ENCODE measurements around the gene IKZF2. TPM values are rescaled to one million over a fixed set of nuclear protein-coding genes. Genes with fewer than 3 reads are reported as not detected.

Gene IKZF2
- total and polyA plus RNA-seq, 10 donors: 0.50 to 43.4 (median 20.4) TPM

DNA sequence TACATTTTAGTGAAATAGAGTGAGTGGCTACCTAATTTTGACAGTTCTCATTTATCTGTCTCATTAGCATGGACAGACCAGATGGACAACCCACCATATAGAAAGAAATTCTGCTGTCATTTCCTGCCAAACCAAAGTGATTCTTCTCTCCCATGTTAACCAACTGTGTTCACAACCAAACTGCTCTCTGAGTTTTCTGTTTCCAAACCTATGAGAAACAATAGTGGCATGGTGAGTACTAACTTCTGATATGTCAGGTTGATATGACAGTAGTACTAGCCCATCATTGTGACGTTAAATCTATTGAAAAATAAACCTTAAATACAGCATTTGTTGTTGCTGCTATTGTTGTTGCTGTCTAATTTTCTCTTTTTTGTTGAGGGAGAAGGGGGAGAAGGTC, 72.7 kb downstream of the IKZF2 start:
- H3K36me3 ChIP-seq: no peaks in the 10 kb centered on the region
- WGBS, 5 donors: 79 to 96% (median 87%) methylated on average over 1 of the region's 1 CpG
- intact Hi-C loops (cut with DNase I; ENCODE audit: low total_unique reads): no loop called here

DNA sequence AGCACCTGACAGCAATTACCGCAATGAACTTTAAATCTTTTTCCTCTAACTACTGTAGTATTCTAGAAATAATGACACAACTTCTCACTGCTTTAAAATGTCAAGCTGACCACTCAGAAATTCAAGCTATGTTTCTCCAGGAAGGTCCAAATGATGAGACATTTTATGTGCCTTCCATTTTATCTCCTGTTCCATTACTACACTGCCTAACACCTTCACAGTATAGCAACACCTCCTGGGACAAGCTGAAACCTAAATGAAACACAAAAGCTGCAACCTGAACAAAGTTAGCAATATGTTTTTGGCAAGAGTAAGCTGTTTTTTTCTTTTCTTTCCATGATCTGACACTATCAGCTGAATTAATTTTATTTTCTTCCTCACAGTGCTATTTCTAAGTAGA, 81.9 kb downstream of the IKZF2 start:
- no peak overlapping the region for H3K27ac ChIP-seq
- TF ChIP-seq POLR2AphosphoS5 (IDR thresholded peaks at IDR 0.05) (no peak), POLR2A (IDR thresholded peaks at IDR 0.05) (no peak)
- TF ChIP-seq, protein P1, sequence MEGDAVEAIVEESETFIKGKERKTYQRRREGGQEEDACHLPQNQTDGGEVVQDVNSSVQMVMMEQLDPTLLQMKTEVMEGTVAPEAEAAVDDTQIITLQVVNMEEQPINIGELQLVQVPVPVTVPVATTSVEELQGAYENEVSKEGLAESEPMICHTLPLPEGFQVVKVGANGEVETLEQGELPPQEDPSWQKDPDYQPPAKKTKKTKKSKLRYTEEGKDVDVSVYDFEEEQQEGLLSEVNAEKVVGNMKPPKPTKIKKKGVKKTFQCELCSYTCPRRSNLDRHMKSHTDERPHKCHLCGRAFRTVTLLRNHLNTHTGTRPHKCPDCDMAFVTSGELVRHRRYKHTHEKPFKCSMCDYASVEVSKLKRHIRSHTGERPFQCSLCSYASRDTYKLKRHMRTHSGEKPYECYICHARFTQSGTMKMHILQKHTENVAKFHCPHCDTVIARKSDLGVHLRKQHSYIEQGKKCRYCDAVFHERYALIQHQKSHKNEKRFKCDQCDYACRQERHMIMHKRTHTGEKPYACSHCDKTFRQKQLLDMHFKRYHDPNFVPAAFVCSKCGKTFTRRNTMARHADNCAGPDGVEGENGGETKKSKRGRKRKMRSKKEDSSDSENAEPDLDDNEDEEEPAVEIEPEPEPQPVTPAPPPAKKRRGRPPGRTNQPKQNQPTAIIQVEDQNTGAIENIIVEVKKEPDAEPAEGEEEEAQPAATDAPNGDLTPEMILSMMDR (IDR thresholded peaks at IDR 0.05 in 8 of 11, conservative IDR thresholded peaks at IDR 0.05 in 3 of 11): no peak
- H3K27me3 ChIP-seq (replicated peaks in 1 of 7): no peaks in the 10 kb centered on the region
- intact Hi-C loops (cut with DNase I; ENCODE audit: low total_unique reads): no loop called here
- DNase-seq: no peak
- no peaks in the 10 kb centered on the region for H3K36me3 ChIP-seq
- H3K9me3 ChIP-seq: no peaks in the 10 kb centered on the region
- H3K4me1 ChIP-seq: peaks cover 5 to 36% (median 13%) of the 10 kb centered on the region in 6 donors
- WGBS, 5 donors: 82 to 93% (median 90%) methylated on average over 1 of the region's 1 CpG
- H3K4me3 ChIP-seq: no peak overlapping the region

More for the DNA sequence above, 72.7 kb downstream of the IKZF2 start:
- Histone ChIP-seq H3K27me3 (replicated peaks in 1 of 7) (no peaks in the 10 kb centered on the region), H3K4me1 (peaks cover 0 to 4% (median 0%) of the 10 kb centered on the region in 6 donors), H3K27ac (no peak overlapping the region), H3K4me3 (no peak overlapping the region), H3K9me3 (no peaks in the 10 kb centered on the region)
- no peak for TF ChIP-seq POLR2A (IDR thresholded peaks at IDR 0.05)
- TF ChIP-seq, protein P1 (IDR thresholded peaks at IDR 0.05 in 8 of 11, conservative IDR thresholded peaks at IDR 0.05 in 3 of 11): no peak
- no peak for TF ChIP-seq POLR2AphosphoS5 (IDR thresholded peaks at IDR 0.05)
- no peak for DNase-seq

DNA sequence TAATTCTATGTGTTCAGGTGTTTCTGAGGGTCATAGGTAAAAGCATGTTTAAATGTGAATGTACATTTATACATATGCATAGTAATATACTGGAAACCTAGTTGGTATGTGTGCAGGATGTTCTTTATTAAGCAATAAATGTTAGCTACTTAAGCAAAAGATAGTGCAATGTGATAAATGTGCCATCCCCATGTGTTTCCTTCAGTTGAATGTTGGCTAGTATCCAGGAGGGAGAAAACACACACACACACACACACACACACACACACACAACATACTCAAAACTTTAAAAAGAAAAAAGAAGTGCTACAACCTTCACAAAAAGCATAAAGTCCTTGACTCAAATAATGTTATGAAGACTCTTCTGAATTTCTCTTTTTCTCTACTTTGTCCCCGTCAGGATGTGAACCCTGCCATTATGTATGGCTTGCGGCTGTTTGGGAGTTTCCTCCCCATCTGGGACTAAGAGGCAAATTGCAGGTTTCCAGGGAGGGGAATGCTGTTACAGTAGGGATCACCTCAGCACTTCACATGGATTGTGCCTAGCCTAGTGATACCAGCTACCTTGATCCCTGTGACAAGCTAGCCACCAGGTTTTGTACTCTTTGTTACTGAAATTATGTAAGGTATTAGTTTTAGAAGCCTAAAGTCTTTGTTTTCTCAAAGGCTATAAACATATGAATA, 82.6 kb downstream of the IKZF2 start:
- 46 to 77% (median 53%) methylated on average over 2 of the region's 2 CpGs for WGBS, 5 donors
- no peak for DNase-seq
- no peak overlapping the region for H3K4me3 ChIP-seq
- intact Hi-C loops (cut with DNase I; ENCODE audit: low total_unique reads): no loop called here
- H3K27me3 ChIP-seq (replicated peaks in 1 of 7): no peaks in the 10 kb centered on the region
- TF ChIP-seq, protein P1 (IDR thresholded peaks at IDR 0.05 in 8 of 11, conservative IDR thresholded peaks at IDR 0.05 in 3 of 11): no peak
- no peak for TF ChIP-seq POLR2A (IDR thresholded peaks at IDR 0.05)
- TF ChIP-seq POLR2AphosphoS5 (IDR thresholded peaks at IDR 0.05): no peak
- no peak overlapping the region for H3K27ac ChIP-seq
- no peaks in the 10 kb centered on the region for H3K9me3 ChIP-seq
- peaks cover 5 to 36% (median 13%) of the 10 kb centered on the region in 6 donors for H3K4me1 ChIP-seq
- no peaks in the 10 kb centered on the region for H3K36me3 ChIP-seq

DNA sequence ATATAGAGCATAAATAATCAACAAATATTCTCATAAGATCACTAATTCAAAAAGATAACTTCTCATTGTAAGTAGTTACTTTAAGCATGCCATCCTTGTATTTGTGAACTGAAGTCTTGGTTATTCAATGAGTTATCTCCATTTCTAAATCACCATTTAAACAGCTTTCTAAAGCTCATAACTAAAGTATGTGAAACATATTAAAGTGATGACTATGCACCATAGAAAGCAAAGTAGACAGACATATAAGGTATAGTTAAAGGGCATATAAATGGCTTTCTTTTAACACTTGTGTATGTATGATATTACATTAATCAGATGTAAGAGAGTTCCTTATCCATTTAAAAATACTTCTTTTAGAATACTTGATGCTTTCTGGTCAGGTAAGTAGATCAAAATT, 83.5 kb downstream of the IKZF2 start:
- Histone ChIP-seq H3K36me3 (no peaks in the 10 kb centered on the region), H3K27ac (no peak overlapping the region), H3K4me3 (no peak overlapping the region), H3K4me1 (peaks cover 5 to 36% (median 13%) of the 10 kb centered on the region in 6 donors), H3K9me3 (no peaks in the 10 kb centered on the region), H3K27me3 (replicated peaks in 1 of 7) (no peaks in the 10 kb centered on the region)
- TF ChIP-seq POLR2AphosphoS5 (IDR thresholded peaks at IDR 0.05): no peak
- TF ChIP-seq, protein P1 (IDR thresholded peaks at IDR 0.05 in 8 of 11, conservative IDR thresholded peaks at IDR 0.05 in 3 of 11): no peak
- TF ChIP-seq POLR2A (IDR thresholded peaks at IDR 0.05): no peak
- intact Hi-C loops (cut with DNase I; ENCODE audit: low total_unique reads): no loop called here
- no peak for DNase-seq

All from spleen (tissue), 11 donors.